Measurements from ENCODE around the gene EXOC8. TPM values are rescaled to one million over a fixed set of nuclear protein-coding genes. Genes with fewer than 3 reads are reported as not detected.

The EXOC8 gene
- total and polyA plus RNA-seq, 2 donors (not counting 1 experiment from before 2014, with no cell fraction given): 10.0 to 32.6 TPM

GRCh38 chr1:231386466-231386865 is 48.8 kb upstream of the EXOC8 start:
- H3K9me3 Mint-ChIP-seq (ENCODE audit: insufficient read depth): no peaks in the 10 kb centered on the region
- no peak for DNase-seq
- H3K27ac ChIP-seq (ENCODE audit: low read length in 2 of 2): no peak overlapping the region
- no peaks in the 10 kb centered on the region for H3K27me3 Mint-ChIP-seq
- peaks cover 91% of the 10 kb centered on the region for H3K79me2 ChIP-seq (ENCODE audit: control insufficient read depth, insufficient read depth, low read length)
- no peak overlapping the region for H3K9ac ChIP-seq (ENCODE audit: low read length)
- H3K4me2 ChIP-seq (replicated peaks; ENCODE audit: low read depth, low read length, poor library complexity, severe bottlenecking): no peak overlapping the region
- no peak for ATAC-seq (ENCODE audit: low read depth)
- ChIA-PET CTCF (interaction anchor here (0.8 kb wide), 1 partner anchor 25 kb away, joined by 3 read pairs; no protein-coding TSS in a partner anchor), POLR2A (interaction anchor here (0.7 kb wide), 1 partner anchor 35 kb away, joined by 3 read pairs; no protein-coding TSS in a partner anchor)
- no peak overlapping the region for H3K4me3 ChIP-seq (ENCODE audit: control extremely low read depth in 1 of 5, extremely low read depth in 1 of 5, insufficient read depth in 1 of 5, low read depth in 2 of 5, low read length in 4 of 5)
- H3K4me3 Mint-ChIP-seq: no peak overlapping the region
- peaks cover 43% of the 10 kb centered on the region for H3K4me1 Mint-ChIP-seq
- H3K27me3 ChIP-seq (replicated peaks in 1 of 4; ENCODE audit: control extremely low read depth in 1 of 4, control insufficient read depth in 3 of 4, insufficient read depth in 4 of 4, low read length in 3 of 4): no peaks in the 10 kb centered on the region
- peaks cover 0 to 3% of the 10 kb centered on the region in 2 donors for H3K4me1 ChIP-seq (ENCODE audit: control insufficient read depth in 2 of 2, insufficient read depth in 2 of 2, low read length in 2 of 2)
- H2AFZ ChIP-seq (ENCODE audit: insufficient read depth, low read depth, low read length, poor library complexity, severe bottlenecking): no peak overlapping the region
- intact Hi-C loops (cut with micrococcal nuclease): no loop called here
- H4K20me1 ChIP-seq (ENCODE audit: control insufficient read depth, insufficient read depth, low read length, poor library complexity, severe bottlenecking): peaks cover 82% of the 10 kb centered on the region
- H3K27ac Mint-ChIP-seq: no peak overlapping the region
- no peaks in the 10 kb centered on the region for H3K36me3 ChIP-seq (replicated peaks in 1 of 2; ENCODE audit: control extremely low read depth in 1 of 2, control insufficient read depth in 1 of 2, extremely low read depth in 1 of 2, insufficient read depth in 2 of 2, low read length in 1 of 2)
- TF ChIP-seq EZH2 (IDR thresholded peaks at IDR 0.05; ENCODE audit: borderline replicate concordance, insufficient read depth, low read depth, low read length, poor library complexity, severe bottlenecking) (no peak), CTCF (IDR thresholded peaks at IDR 0.05) (no peak)
- no peaks in the 10 kb centered on the region for H3K9me3 ChIP-seq (ENCODE audit: control extremely low read depth in 1 of 3, control insufficient read depth in 2 of 3, insufficient read depth in 1 of 3, low read length in 2 of 3)

GRCh38 chr1:231385416-231385748 is 47.7 kb upstream of the EXOC8 start:
- Histone ChIP-seq H3K4me3 (ENCODE audit: control extremely low read depth in 1 of 5, extremely low read depth in 1 of 5, insufficient read depth in 1 of 5, low read depth in 2 of 5, low read length in 4 of 5) (no peak overlapping the region), H3K36me3 (replicated peaks in 1 of 2; ENCODE audit: control extremely low read depth in 1 of 2, control insufficient read depth in 1 of 2, extremely low read depth in 1 of 2, insufficient read depth in 2 of 2, low read length in 1 of 2) (no peaks in the 10 kb centered on the region), H3K4me2 (replicated peaks; ENCODE audit: low read depth, low read length, poor library complexity, severe bottlenecking) (no peak overlapping the region), H3K9ac (ENCODE audit: low read length) (no peak overlapping the region), H3K27ac (ENCODE audit: low read length in 2 of 2) (no peak overlapping the region), H3K27me3 (replicated peaks in 1 of 4; ENCODE audit: control extremely low read depth in 1 of 4, control insufficient read depth in 3 of 4, insufficient read depth in 4 of 4, low read length in 3 of 4) (no peaks in the 10 kb centered on the region), H3K4me1 (ENCODE audit: control insufficient read depth in 2 of 2, insufficient read depth in 2 of 2, low read length in 2 of 2) (peaks cover 0 to 3% of the 10 kb centered on the region in 2 donors), H2AFZ (ENCODE audit: insufficient read depth, low read depth, low read length, poor library complexity, severe bottlenecking) (no peak overlapping the region), H4K20me1 (ENCODE audit: control insufficient read depth, insufficient read depth, low read length, poor library complexity, severe bottlenecking) (peaks cover 74% of the 10 kb centered on the region), H3K79me2 (ENCODE audit: control insufficient read depth, insufficient read depth, low read length) (peaks cover 89% of the 10 kb centered on the region), H3K9me3 (ENCODE audit: control extremely low read depth in 1 of 3, control insufficient read depth in 2 of 3, insufficient read depth in 1 of 3, low read length in 2 of 3) (no peaks in the 10 kb centered on the region)
- Mint-ChIP-seq H3K4me1 (peaks cover 38% of the 10 kb centered on the region), H3K27me3 (no peaks in the 10 kb centered on the region), H3K27ac (no peak overlapping the region), H3K4me3 (no peak overlapping the region), H3K9me3 (ENCODE audit: insufficient read depth) (no peaks in the 10 kb centered on the region)
- CTCF ChIA-PET: no interaction called here
- intact Hi-C loops (cut with micrococcal nuclease): no loop called here
- DNase-seq (no peak), ATAC-seq (ENCODE audit: low read depth) (no peak)
- POLR2A ChIA-PET: no interaction called here
- TF ChIP-seq CTCF (IDR thresholded peaks at IDR 0.05) (no peak), EZH2 (IDR thresholded peaks at IDR 0.05; ENCODE audit: borderline replicate concordance, insufficient read depth, low read depth, low read length, poor library complexity, severe bottlenecking) (no peak)
- 91% methylated on average over 2 of the region's 2 CpGs for WGBS (ENCODE audit: insufficient coverage)

Data from B cell (primary cell).